ENCODE results near the gene FAF1.
"Not testable (repeated sequence)": the region's sequence is repeated elsewhere in the genome, so short reads cannot be mapped to it uniquely, and the experiment has no call there.

The FAF1 gene

DNA sequence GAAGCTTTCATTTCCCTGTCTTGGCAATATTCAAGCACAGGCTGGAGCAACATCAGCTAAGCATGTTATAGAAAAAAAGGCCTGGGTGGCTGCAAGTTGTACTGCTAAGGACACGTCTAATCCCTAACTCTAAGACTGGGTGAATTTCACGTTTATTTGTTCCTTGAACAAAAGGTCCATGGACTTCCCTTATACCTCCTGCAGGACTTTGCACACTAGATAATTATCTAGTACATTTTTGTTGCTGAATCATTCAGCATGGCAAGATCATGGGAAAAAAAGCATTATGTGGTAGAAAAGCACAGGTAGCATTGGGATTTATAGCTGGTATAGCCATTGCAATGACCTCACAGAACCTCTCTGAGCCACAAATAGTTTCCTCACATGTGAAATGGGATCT is 406.1 kb downstream of the FAF1 start:
- no peak for DNase-seq (ENCODE audit: low spot score)

DNA sequence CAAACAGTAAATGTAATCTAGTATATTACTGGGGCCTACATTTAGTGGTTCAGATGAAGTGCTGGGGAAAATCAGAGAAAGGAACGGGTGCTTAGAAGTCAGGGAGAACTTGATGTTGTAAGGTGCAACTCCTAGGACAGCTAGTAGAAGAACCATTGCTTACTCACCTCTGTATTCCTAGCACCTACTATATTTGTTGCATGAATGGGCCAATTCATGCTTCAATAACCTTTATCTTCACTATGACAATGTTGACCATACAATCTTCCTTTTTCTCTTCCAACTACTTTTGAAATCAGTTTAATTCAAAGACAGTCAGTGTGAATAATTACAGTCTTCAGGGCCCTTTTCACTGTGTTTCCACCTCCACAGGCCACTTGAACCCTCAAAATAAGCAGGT is 411.8 kb downstream of the FAF1 start:
- no peak for DNase-seq (ENCODE audit: low spot score)

DNA sequence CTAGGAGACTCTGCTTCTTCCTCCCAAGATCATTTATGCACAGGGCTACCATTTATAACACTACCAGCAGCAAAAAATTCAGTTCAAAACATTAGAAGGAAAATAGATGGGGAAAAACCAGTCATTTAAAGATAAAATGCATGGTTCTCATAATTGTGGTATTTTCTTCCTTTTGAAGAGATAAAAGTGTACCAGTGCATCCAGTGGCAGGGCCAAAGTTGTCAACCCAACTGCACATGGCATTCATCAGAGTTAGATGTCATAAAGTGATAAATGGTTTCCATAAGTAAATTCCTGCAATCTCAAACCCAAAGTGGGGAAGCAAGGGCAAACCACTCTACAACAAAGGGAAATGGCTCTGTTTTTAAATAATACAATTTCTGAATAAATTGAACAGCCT is 417.7 kb downstream of the FAF1 start:
- no peak for DNase-seq (ENCODE audit: low spot score)

DNA sequence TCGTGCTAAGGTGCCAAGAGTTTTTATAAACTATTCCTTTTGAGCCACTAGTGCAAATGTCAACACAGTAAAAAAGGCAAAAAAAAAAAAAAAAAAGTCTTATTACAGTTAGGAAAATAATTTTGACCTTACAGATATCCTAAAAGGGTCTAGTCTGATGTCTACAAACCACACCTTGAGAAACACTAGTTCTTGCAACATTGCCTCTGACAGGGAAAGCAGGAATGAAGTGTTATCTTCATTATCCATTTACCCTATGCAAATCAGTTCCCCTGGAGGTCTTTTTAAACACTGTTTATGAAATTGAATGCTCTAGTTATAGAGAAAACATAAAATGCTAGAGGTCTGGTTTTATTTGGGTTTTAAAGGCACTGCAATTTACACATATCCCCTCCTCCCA is 421.6 kb downstream of the FAF1 start:
- no peak for DNase-seq (ENCODE audit: low spot score)

DNA sequence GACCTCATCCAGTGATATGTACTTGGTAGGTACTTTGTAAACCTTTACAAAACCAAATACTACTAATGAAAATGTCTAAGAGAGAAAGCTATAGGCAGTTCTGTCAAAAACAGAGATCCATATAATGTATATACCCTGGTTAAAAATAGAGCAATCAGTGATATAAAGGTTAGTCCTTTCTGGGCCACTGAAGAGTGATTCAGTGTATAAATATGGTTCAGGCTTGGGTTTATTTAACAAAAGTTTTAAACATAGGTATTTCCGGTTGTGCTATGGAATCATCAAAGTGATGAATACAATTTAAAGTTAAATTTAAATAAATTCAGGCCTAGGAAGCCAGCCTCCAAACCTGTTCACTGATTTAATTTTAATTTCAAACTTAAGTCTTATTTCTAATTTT is 428.5 kb downstream of the FAF1 start:
- DNase-seq (ENCODE audit: low spot score), result no peak

DNA sequence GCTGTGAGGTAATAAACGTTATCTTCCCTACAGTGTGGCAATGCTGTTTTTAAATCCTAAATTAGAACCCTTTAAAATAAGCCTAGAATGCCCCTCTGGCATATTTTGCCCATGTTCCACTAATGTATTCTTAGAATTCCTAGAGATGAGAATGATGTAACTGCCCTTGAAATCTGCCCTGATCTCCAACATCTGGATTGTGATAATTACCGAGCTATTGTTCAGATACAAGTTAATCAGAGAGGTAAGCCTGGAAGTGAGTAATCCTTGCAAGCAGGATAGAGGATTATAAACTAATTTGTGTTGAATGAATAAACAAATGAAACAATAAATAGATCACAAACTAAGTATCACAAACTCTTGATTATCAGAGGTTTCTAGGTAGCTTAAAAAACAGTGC is 429.0 kb downstream of the FAF1 start:
- no peak for DNase-seq (ENCODE audit: low spot score)

DNA sequence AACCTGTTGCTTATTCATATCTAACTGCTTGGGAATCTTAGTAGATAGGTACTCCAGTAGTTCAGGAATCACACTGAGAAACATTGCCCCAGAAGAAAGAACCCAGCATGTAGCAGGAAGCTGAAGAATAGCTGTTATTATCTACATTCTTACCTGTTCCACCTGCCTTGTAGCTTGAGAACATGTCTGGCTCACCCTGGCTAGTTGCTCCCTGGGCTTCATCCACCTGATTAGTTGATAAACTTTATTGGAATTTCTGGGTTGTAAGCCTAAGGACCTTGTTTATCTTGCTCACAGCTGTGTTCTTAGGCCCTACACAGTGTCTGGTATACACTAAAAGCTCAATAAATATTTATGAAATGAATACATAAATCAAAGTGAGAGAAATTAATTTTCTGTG is 430.6 kb downstream of the FAF1 start:
- no peak for DNase-seq (ENCODE audit: low spot score)

DNA sequence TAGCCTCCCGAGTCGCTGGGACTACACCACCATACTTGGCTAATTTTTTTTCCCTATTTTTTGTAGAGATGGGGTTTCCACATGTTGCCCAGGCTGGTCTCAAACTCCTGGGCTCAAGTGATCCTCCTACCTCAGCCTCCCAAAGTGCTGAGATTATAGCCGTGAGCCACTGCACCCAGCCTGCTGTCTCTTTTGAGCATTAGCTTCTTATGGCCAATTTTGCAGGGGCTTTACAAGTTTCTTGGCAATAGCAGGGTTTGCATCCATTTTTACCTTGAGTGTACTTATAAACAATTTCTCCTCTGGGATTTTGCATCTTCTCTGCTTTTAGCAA is 432.1 kb downstream of the FAF1 start:
- not testable (repeated sequence) for DNase-seq (ENCODE audit: low spot score)

GRCh38 chr1:50527249-50527986 is 432.6 kb downstream of the FAF1 start:
- DNase-seq (ENCODE audit: low spot score), result no peak

- DNase-seq (ENCODE audit: low spot score), result no peak
Observed at GRCh38 chr1:50526431-50526830, 433.6 kb downstream of the FAF1 start.

DNA sequence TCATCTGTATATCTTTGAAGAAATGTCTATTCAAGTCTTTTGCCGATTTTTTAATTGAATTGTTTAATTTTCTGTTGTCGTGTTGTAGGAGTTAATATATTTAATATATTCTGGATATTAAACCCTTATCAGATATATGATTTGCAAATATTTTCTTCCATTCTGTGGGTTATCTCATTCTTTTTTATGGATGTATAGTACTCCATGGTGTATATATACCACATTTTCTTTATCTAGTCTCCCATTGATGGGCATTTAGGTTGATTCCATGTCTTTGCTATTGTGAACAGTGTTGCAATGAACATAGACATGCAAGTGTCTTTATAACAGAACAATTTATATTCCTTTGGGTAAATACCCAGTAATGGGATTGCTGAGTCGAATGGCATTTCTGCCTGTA is 436.5 kb downstream of the FAF1 start:
- DNase-seq (ENCODE audit: low spot score), result no peak

DNA sequence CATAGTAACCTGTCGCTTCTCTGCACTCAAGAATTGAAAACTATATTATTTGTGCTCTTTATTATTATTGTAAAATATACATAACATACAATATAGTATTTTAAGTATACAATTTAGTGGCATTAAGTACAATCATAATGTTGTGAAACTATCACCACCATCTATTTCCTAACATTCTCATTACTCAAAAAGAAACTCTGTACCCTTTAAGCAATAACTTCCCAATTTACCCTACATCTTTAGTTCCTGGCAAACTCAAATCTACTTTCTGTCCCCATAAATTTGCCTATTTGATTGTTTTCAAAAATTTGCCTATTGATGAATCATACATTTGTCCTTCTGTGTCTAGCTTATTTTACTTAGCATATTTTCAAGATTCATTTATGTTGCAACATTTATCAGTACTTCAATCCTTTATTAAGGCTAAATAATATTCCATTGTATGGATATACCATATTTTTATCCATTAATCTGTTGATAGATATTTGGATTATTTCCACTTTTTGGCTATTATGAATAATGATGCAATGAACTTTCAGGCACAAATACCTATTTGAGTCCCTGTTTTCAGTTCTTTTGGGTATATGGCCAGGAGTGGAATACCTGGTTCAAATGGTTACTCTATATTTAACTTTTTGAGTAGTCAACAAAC is 437.2 kb downstream of the FAF1 start:
- DNase-seq (ENCODE audit: low spot score), result no peak

- DNase-seq (ENCODE audit: low spot score), result no peak
Observed at GRCh38 chr1:50521703-50522102, 438.4 kb downstream of the FAF1 start.

- DNase-seq (ENCODE audit: low spot score), result no peak
Observed at GRCh38 chr1:50517488-50517887, 442.6 kb downstream of the FAF1 start.

DNA sequence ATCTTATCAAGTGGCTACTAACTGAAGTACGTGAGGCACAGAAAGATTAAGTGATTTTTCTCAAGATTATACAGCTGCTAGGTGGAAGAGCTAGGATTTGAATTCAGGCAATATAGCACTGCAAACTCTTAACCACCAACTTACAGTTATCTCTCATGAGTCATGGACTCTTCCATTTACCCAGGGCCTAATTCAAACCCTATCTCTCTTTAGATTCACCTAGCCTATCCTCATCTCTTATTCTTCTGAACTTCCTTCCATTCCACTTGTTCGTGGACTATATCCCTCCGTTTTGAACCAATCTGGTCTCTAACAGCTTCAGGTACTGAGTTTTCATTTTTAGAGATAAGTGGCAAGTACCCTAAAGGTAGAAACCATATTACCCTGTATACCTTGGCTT is 444.0 kb downstream of the FAF1 start:
- no peak for DNase-seq (ENCODE audit: low spot score)

DNA sequence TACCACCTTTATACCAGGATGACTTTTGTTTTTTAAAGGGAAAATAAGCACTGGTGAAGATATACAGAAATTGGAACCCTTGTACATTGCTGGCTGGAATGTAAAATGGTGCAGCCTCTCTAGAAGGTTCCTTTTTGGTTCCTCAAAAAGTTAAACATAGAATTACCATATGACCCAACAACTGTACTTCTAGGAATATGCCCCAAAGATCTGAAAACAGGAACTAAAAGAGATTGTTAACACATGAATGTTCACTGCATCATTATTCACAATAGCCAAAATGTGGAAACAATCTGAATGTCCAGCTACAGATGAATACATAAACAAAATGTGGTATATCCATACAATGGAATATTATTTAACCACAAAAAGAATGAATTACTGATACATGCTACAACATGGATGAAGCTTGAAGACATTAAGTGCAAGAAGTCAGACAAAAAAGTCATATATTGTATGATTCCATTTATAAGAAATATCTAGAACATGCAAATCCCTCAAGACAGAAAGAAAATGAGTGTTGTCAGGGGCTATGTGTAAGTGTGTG is 452.0 kb downstream of the FAF1 start:
- no peak for DNase-seq (ENCODE audit: low spot score)

DNA sequence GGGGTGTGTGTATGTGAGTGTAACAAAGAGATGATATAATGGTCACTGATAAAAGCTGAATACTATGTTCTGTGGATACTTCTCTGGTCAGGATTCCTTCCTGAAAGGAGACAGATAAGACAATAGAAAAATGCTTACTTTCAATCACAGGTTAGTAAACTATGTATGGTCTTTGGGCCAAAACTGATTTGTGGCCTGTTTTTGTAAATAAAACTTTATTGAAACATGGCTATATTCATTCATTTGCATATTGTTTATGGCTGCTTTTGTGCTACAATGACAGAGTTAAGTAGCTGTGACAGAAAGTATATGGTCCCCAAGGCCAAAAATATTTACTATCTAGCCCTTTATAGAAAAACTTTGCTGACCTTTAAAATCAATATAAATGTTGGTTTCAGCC is 454.6 kb downstream of the FAF1 start:
- no peak for DNase-seq (ENCODE audit: low spot score)

DNA sequence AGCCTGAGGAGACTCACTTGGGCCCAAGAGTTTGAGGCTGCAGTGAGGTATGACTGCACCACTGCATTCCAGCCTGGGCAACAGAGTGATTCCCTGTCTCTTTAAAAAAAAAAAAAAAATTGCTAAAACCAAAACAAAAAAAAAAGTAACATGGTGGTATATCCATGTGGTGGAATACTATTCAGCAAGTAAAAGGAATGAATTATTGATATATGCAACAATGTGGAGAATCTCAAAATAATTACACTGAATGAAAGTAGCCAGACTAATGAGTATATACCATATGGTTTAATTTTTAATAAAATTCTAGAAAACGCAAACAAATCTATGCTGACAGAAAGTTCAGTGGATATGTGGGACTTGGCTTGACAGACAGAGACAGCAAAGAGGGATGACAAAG is 456.6 kb downstream of the FAF1 start:
- no peak for DNase-seq (ENCODE audit: low spot score)

GRCh38 chr1:50502147-50502546 is 457.9 kb downstream of the FAF1 start:
- no peak for DNase-seq (ENCODE audit: low spot score)

DNA sequence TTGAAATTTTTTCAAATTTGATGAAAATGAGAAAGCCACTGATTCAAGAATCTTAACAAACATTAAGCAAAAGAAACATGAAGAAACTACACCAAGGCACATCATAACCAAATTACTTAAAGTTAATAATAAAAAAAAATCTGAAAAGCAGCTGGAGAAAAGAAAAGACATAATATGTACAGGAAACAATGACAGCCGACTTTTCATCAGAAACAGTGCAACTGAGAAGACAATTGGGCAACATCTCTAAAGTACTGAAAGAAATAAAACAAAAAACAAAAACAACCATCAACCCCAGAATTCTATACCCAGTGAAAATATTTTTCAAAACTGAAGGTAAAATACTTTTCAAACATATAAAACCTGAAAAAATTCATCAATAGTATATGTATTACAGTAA is 463.1 kb downstream of the FAF1 start:
- DNase-seq (ENCODE audit: low spot score), result no peak

GRCh38 chr1:50493710-50494109 is 466.4 kb downstream of the FAF1 start:
- DNase-seq (ENCODE audit: low spot score), result no peak

GRCh38 chr1:50492142-50492541 is 467.9 kb downstream of the FAF1 start:
- no peak for DNase-seq (ENCODE audit: low spot score)

DNA sequence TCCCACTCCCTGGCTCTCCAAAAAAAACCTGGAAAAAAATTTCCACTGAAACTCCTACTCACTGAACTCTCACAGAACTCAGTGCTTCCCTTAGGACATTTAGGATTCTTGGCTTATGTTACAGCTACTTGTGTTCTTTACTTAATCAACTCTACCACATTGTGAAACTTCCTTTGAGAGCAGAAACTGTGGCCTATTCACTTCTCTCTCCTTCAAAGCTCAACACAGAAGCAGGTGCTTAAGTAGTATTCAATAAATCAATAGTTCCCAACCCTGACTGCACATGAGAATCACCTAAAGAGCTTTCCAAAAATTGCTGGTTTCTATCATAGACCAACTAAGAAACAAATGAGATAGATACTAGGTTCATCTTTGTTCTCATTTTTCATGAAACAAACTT is 468.9 kb downstream of the FAF1 start:
- DNase-seq (ENCODE audit: low spot score), result no peak

GRCh38 chr1:50490640-50491039 is 469.4 kb downstream of the FAF1 start:
- DNase-seq (ENCODE audit: low spot score), result no peak
